Lung (tissue), 12 donors: ENCODE results near the gene MDC1. TPM values are rescaled to one million over a fixed set of nuclear protein-coding genes. Genes with fewer than 3 reads are reported as not detected.

Source experiments
- ATAC-seq: fragments of 200-7000 bp; cut with Tn5 transposase; one replicate; pipeline ENCODE4 v1.9.1; 2020; ENCODE audit warnings: moderate number of reproducible peaks; ENCODE audit not compliant: insufficient read depth, low FRiP score
- DNase-seq, 3 donors: peaks; one replicate each; pipeline ENCODE4 v3.0.0-alpha.2; 2013 to 2017
- H3K27ac ChIP-seq, 2 donors: one replicate each; pipeline ENCODE4 v1.5.1; 2013; ENCODE audit warnings: mild to moderate bottlenecking in 2 of 2, moderate library complexity in 2 of 2, control low read depth in 1 of 2, inconsistent platforms in 1 of 2, low read depth in 1 of 2, low read length in 1 of 2
- H3K27me3 ChIP-seq, 3 donors: one replicate each; pipeline ENCODE4 v1.5.1; 2013; ENCODE audit warnings: low read length in 2 of 3; ENCODE audit not compliant: control insufficient read depth in 3 of 3, insufficient read depth in 3 of 3
- H3K36me3 ChIP-seq, 4 donors: one replicate each; pipeline ENCODE4 v1.5.1; 2013; ENCODE audit warnings: low read length in 4 of 4, mild to moderate bottlenecking in 1 of 4, moderate library complexity in 1 of 4; ENCODE audit not compliant: control insufficient read depth in 4 of 4, insufficient read depth in 4 of 4
- H3K4me1 ChIP-seq, 5 donors: one replicate each; pipeline ENCODE4 v1.5.1; 2013; ENCODE audit warnings: low read length in 5 of 5, mild to moderate bottlenecking in 2 of 5, moderate library complexity in 1 of 5; ENCODE audit not compliant: control insufficient read depth in 5 of 5, insufficient read depth in 5 of 5
- H3K4me3 ChIP-seq: one replicate; pipeline ENCODE4 v1.5.1; 2013; ENCODE audit warnings: mild to moderate bottlenecking, control low read depth, moderate library complexity
- H3K9ac ChIP-seq, 2 donors: one replicate each; pipeline ENCODE4 v1.5.1; 2013; ENCODE audit warnings: low read length in 2 of 2, control low read depth in 1 of 2; ENCODE audit not compliant: insufficient read depth in 1 of 2
- H3K9me3 ChIP-seq, 4 donors: one replicate each; pipeline ENCODE4 v1.5.1; 2013; ENCODE audit warnings: low read length in 3 of 4, mild to moderate bottlenecking in 1 of 4, moderate library complexity in 1 of 4; ENCODE audit not compliant: control insufficient read depth in 4 of 4, insufficient read depth in 3 of 4
- CTCF ChIP-seq: IDR thresholded peaks from 2 replicates; pipeline ENCODE4 v1.5.1; 2012; ENCODE audit warnings: mild to moderate bottlenecking; ENCODE audit errors: control extremely low read depth, extremely low read depth
- WGBS, 2 donors: extraction: QIAGEN DNeasy Blood & Tissue Kit; methylation state at CpG; one replicate each; pipeline ENCODE4 v1.1.7; 2013; 5-methylcytosine and 5-hydroxymethylcytosine counted together
- polyA plus RNA-seq, 2 donors: library from polyadenylated mRNA; stranded (reverse); fragments of 200-250 nt; gene quantifications; one replicate each; pipeline ENCODE4 v1.2.1, GENCODE V29; 2013
- total RNA-seq, 2 donors: library from RNA; depleted of rRNA in 1 of 2; stranded (reverse); fragments of >200 nt in 1 of 2; gene quantifications; one replicate each; pipeline ENCODE4 v1.2.1, GENCODE V29; 2014 to 2021
- donor health status: control.
- donor health status: control.
- donor health status: Bipolar disorder and iron deficiency.
- donor health status: healthy.
- donor health status: DM: yes; HTN: yes; CAD: no.

Gene MDC1
- total and polyA plus RNA-seq, 4 donors, result 9.9 to 34.0 (median 12.4) TPM

- peak; percentile 63 for ATAC-seq
Measured at GRCh38 chr6:30686908-30687658, 30.0 kb downstream of the MDC1 start.

GRCh38 chr6:30686009-30686907 is 30.8 kb downstream of the MDC1 start, which contains the start of gene PPP1R18:
Gene PPP1R18 (minus strand): TSS chr6:30686645. CDS start chr6:30686018, 627 bp downstream.
- peak within 1 kb of the TSS; percentile 95 to 98 for H3K27ac ChIP-seq
- no peaks in the 10 kb centered on the region for H3K27me3 ChIP-seq
- H3K9me3 ChIP-seq, result no peaks in the 10 kb centered on the region
- DNase-seq, result peak in 2 of 3 donors; percentile 79 to 80
- ATAC-seq, result peak; percentile 52
- peak within 1 kb of the TSS; percentile 66 for H3K4me3 ChIP-seq
- 1 to 3% methylated on average over 29 to 40 of the region's 41 CpGs for WGBS, 2 donors
- H3K9ac ChIP-seq, result peak within 1 kb of the TSS in 1 of 2 donors; percentile 60
- H3K4me1 ChIP-seq, result peaks cover 0 to 78% (median 20%) of the 10 kb centered on the region in 5 donors
- no peak for TF ChIP-seq CTCF
- H3K36me3 ChIP-seq, result peaks cover 0 to 13% (median 2%) of the 10 kb centered on the region in 4 donors

More at GRCh38 chr6:30686908-30687658, 30.0 kb downstream of the MDC1 start:
- TF ChIP-seq CTCF, result no peak
- peak overlapping the region; percentile 95 to 98 for H3K27ac ChIP-seq
- WGBS, 2 donors, result 1% methylated on average over 47 to 52 of the region's 52 CpGs
- peak; percentile 94 to 98 (median 95) for DNase-seq
- H3K9ac ChIP-seq, result peak overlapping the region in 1 of 2 donors; percentile 60
- no peaks in the 10 kb centered on the region for H3K27me3 ChIP-seq
- no peaks in the 10 kb centered on the region for H3K9me3 ChIP-seq
- H3K4me1 ChIP-seq, result peaks cover 0 to 76% (median 25%) of the 10 kb centered on the region in 5 donors
- H3K4me3 ChIP-seq, result peak overlapping the region; percentile 66
- peaks cover 0 to 13% (median 2%) of the 10 kb centered on the region in 4 donors for H3K36me3 ChIP-seq

- Histone ChIP-seq H3K27ac (peak overlapping the region; percentile 90 to 95), H3K9ac (peak overlapping the region in 1 of 2 donors; percentile 47), H3K4me3 (peak overlapping the region; percentile 66), H3K36me3 (peaks cover 0 to 14% (median 4%) of the 10 kb centered on the region in 4 donors), H3K27me3 (no peaks in the 10 kb centered on the region), H3K9me3 (no peaks in the 10 kb centered on the region), H3K4me1 (peaks cover 0 to 74% (median 19%) of the 10 kb centered on the region in 5 donors)
- DNase-seq, result no peak
- 32 to 36% methylated on average over 29 of the region's 29 CpGs for WGBS, 2 donors
- TF ChIP-seq CTCF, result no peak
- no peak for ATAC-seq
Measured at GRCh38 chr6:30685157-30686008, 31.7 kb downstream of the MDC1 start.
